ENCODE measurements around the gene PNMA6F. TPM values are rescaled to one million over a fixed set of nuclear protein-coding genes. Genes with fewer than 3 reads are reported as not detected.

PNMA6F gene
- total RNA-seq, 1 experiment from 2014 or later = 0.13 TPM

GRCh38 chrX:153348421-153348820 is 26.9 kb upstream of the PNMA6F start (continued):
- TF ChIP-seq STAT6 (CRISPR knock-in tag; conservative IDR thresholded peaks at IDR 0.05; ENCODE audit: low read depth) (no peak), TP53 (CRISPR knock-in tag; IDR thresholded peaks at IDR 0.05) (no peak), MLX (CRISPR knock-in tag; IDR thresholded peaks at IDR 0.05) (no peak), ATF2 (CRISPR knock-in tag; IDR thresholded peaks at IDR 0.05; ENCODE audit: borderline replicate concordance, low read depth) (no peak), NFYB (CRISPR knock-in tag; conservative IDR thresholded peaks at IDR 0.05; ENCODE audit: low read depth) (no peak), ZNF138 (CRISPR knock-in tag; conservative IDR thresholded peaks at IDR 0.05) (no peak), USF2 (CRISPR knock-in tag; IDR thresholded peaks at IDR 0.05) (no peak), CDX4 (CRISPR knock-in tag; IDR thresholded peaks at IDR 0.05; ENCODE audit: borderline replicate concordance) (no peak), SOX15 (CRISPR knock-in tag; IDR thresholded peaks at IDR 0.05) (no peak), ELF4 (CRISPR knock-in tag; IDR thresholded peaks at IDR 0.05; ENCODE audit: low read depth) (no peak), CREB1 (CRISPR knock-in tag; IDR thresholded peaks at IDR 0.05) (no peak), FOXP4 (CRISPR knock-in tag; IDR thresholded peaks at IDR 0.05) (no peak), ZNF317 (CRISPR knock-in tag; IDR thresholded peaks at IDR 0.05; ENCODE audit: borderline replicate concordance, low read depth) (no peak), SMAD4 (CRISPR knock-in tag; IDR thresholded peaks at IDR 0.05) (no peak), RORB (CRISPR knock-in tag; IDR thresholded peaks at IDR 0.05) (no peak), CTCF (IDR thresholded peaks at IDR 0.05) (no peak)

- Mint-ChIP-seq H3K27me3 (ENCODE audit: low read depth) (no peaks in the 10 kb centered on the region), H3K27ac (no peak overlapping the region), H3K9me3 (no peaks in the 10 kb centered on the region), H3K36me3 (peaks cover 31% of the 10 kb centered on the region), H3K4me3 (no peak overlapping the region), H3K4me1 (peaks cover 6% of the 10 kb centered on the region)
- ChIA-PET POLR2A (no interaction called here), CTCF (no interaction called here)
- DNase-seq (ENCODE audit: low spot score) (no peak), ATAC-seq (no peak)
- no peak for TF ChIP-seq JUN (CRISPR knock-in tag; IDR thresholded peaks at IDR 0.05)
- TF ChIP-seq ZNF416 (CRISPR knock-in tag; IDR thresholded peaks at IDR 0.05) = no peak
- TF ChIP-seq ELF4 (CRISPR knock-in tag; IDR thresholded peaks at IDR 0.05; ENCODE audit: low read depth) = no peak
- TF ChIP-seq CREM (CRISPR knock-in tag; IDR thresholded peaks at IDR 0.05) = no peak
- no peak for TF ChIP-seq ZNF219 (CRISPR knock-in tag; IDR thresholded peaks at IDR 0.05; ENCODE audit: borderline replicate concordance)
- TF ChIP-seq NFE2L1 (CRISPR knock-in tag; IDR thresholded peaks at IDR 0.05) = no peak
- TF ChIP-seq NFATC4 (CRISPR knock-in tag; IDR thresholded peaks at IDR 0.05) = no peak
- TF ChIP-seq USF2 (CRISPR knock-in tag; IDR thresholded peaks at IDR 0.05) = no peak
- no peak for TF ChIP-seq FOXJ3 (CRISPR knock-in tag; IDR thresholded peaks at IDR 0.05; ENCODE audit: borderline replicate concordance)
- TF ChIP-seq TP53 (CRISPR knock-in tag; IDR thresholded peaks at IDR 0.05) = no peak
- TF ChIP-seq ZBTB21 (CRISPR knock-in tag; IDR thresholded peaks at IDR 0.05; ENCODE audit: borderline replicate concordance) = no peak
- no peak for TF ChIP-seq ZNF263 (CRISPR knock-in tag; IDR thresholded peaks at IDR 0.05; ENCODE audit: low read depth)
- no peak for TF ChIP-seq GABPB1 (CRISPR knock-in tag; IDR thresholded peaks at IDR 0.05)
- no peak for TF ChIP-seq CDX4 (CRISPR knock-in tag; IDR thresholded peaks at IDR 0.05; ENCODE audit: borderline replicate concordance)
These were observed 26.0 kb upstream of the PNMA6F start for GRCh38 chrX:153347530-153347929.
